ENCODE measurements around the gene PLXNA3.

Gene PLXNA3

GRCh38 chrX:154505734-154506133 is 47.7 kb downstream of the PLXNA3 start:
- no peak overlapping the region for H3K27ac ChIP-seq (ENCODE audit: low read depth, low read length)
- H3K9me3 ChIP-seq (ENCODE audit: control insufficient read depth, insufficient read depth, low read depth, low read length), result peaks cover 33% of the 10 kb centered on the region; the same call in 1 of the 2 replicates
- H3K9ac ChIP-seq (ENCODE audit: low read length), result no peak overlapping the region
- H3K4me1 ChIP-seq (ENCODE audit: control insufficient read depth, insufficient read depth, low read length), result no peaks in the 10 kb centered on the region; the same call in 1 of the 2 replicates
- no peak overlapping the region for H3K4me3 ChIP-seq (ENCODE audit: low read depth, low read length)
- H3K27me3 ChIP-seq (ENCODE audit: control insufficient read depth, insufficient read depth, low read length), result no peaks in the 10 kb centered on the region
- peaks cover 44% of the 10 kb centered on the region for H3K36me3 ChIP-seq (ENCODE audit: control insufficient read depth, insufficient read depth, low read length)

DNA sequence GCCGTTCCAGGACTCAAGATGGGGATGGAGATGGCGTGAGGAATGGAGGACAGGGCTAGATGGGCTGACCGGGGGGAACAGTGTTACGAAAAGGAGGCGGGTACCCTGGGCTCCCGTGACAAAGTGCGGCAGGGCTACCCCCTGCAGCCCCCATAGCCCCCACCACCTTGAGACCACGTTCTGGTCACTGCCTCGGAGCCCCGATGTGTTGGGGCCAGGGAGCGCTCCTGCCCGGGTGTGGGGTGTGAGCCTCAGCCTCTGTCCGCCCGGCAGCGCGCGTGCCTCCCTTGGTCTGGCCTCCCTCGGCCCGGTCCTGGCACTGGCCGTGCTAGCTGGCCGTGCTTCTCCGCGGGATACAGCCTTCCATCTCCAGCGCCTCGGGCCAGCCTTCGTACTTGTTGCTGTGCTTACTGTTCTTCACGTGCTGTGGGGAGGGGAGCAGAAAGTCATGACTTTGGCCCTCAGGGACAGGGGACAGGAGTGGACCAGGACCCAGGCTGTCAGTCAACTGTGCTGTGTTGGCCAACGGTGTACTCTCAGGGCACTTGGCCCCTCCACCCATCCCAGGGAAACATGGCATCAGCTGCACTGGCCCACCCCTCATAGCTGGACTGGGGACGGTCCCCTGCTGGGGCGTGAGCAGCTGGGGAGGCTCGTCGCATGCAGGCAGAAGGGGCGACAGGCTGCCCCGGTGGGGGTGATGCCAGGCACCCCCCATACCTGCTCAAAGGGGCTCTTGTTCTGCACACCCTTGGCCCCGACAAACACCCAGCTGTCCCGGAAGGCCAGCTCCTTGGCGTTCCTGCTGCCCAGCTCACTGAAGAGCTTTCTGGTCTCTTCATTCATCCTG is 48.6 kb downstream of the PLXNA3 start:
- H3K9me3 ChIP-seq (ENCODE audit: control insufficient read depth, insufficient read depth, low read depth, low read length), result peaks cover 32% of the 10 kb centered on the region; the same call in 1 of the 2 replicates
- no peaks in the 10 kb centered on the region for H3K27me3 ChIP-seq (ENCODE audit: control insufficient read depth, insufficient read depth, low read length)
- no peak overlapping the region for H3K4me3 ChIP-seq (ENCODE audit: low read depth, low read length)
- no peaks in the 10 kb centered on the region; the same call in 1 of the 2 replicates for H3K4me1 ChIP-seq (ENCODE audit: control insufficient read depth, insufficient read depth, low read length)
- H3K9ac ChIP-seq (ENCODE audit: low read length), result no peak overlapping the region
- no peak overlapping the region for H3K27ac ChIP-seq (ENCODE audit: low read depth, low read length)
- peaks cover 44% of the 10 kb centered on the region for H3K36me3 ChIP-seq (ENCODE audit: control insufficient read depth, insufficient read depth, low read length)

- Histone ChIP-seq H3K36me3 (ENCODE audit: control insufficient read depth, insufficient read depth, low read length) (peaks cover 44% of the 10 kb centered on the region), H3K27ac (ENCODE audit: low read depth, low read length) (no peak overlapping the region), H3K27me3 (ENCODE audit: control insufficient read depth, insufficient read depth, low read length) (no peaks in the 10 kb centered on the region), H3K4me1 (ENCODE audit: control insufficient read depth, insufficient read depth, low read length) (no peaks in the 10 kb centered on the region; the same call in 1 of the 2 replicates), H3K9ac (ENCODE audit: low read length) (no peak overlapping the region), H3K9me3 (ENCODE audit: control insufficient read depth, insufficient read depth, low read depth, low read length) (peaks cover 28% of the 10 kb centered on the region; the same call in 1 of the 2 replicates), H3K4me3 (ENCODE audit: low read depth, low read length) (no peak overlapping the region)
Measured at GRCh38 chrX:154507673-154508383, 49.7 kb downstream of the PLXNA3 start.

GRCh38 chrX:154508384-154508745 is 50.3 kb downstream of the PLXNA3 start:
- Histone ChIP-seq H3K9ac (ENCODE audit: low read length) (no peak overlapping the region), H3K9me3 (ENCODE audit: control insufficient read depth, insufficient read depth, low read depth, low read length) (peaks cover 26% of the 10 kb centered on the region; the same call in 1 of the 2 replicates), H3K4me1 (ENCODE audit: control insufficient read depth, insufficient read depth, low read length) (no peaks in the 10 kb centered on the region; the same call in 1 of the 2 replicates), H3K27ac (ENCODE audit: low read depth, low read length) (no peak overlapping the region), H3K27me3 (ENCODE audit: control insufficient read depth, insufficient read depth, low read length) (no peaks in the 10 kb centered on the region), H3K36me3 (ENCODE audit: control insufficient read depth, insufficient read depth, low read length) (peaks cover 44% of the 10 kb centered on the region), H3K4me3 (ENCODE audit: low read depth, low read length) (no peak overlapping the region; the same call in 1 of the 2 replicates)

DNA sequence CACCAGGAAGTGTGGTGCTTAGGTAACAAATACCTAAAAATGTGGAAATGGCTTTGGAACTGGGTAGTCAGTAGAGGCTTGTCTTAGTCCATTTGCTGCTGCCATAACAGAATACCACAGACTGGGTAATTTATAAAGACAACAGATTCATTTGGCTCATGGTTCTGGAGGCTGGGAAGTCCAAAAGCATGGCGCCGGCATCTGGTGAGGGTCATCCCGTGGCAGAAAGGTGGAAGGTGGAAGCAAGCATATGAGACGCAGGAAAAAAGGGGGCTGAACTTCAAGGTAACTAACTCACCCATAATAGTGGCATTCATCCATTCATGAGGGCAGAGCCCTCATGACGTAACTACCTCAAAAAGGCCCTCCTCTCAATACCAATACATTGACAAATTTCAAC is 51.4 kb downstream of the PLXNA3 start:
- Histone ChIP-seq H3K4me1 (ENCODE audit: control insufficient read depth, insufficient read depth, low read length) (no peaks in the 10 kb centered on the region; the same call in 1 of the 2 replicates), H3K36me3 (ENCODE audit: control insufficient read depth, insufficient read depth, low read length) (peaks cover 44% of the 10 kb centered on the region), H3K9ac (ENCODE audit: low read length) (no peak overlapping the region), H3K9me3 (ENCODE audit: control insufficient read depth, insufficient read depth, low read depth, low read length) (peaks cover 30% of the 10 kb centered on the region; the same call in 1 of the 2 replicates), H3K27me3 (ENCODE audit: control insufficient read depth, insufficient read depth, low read length) (no peaks in the 10 kb centered on the region), H3K4me3 (ENCODE audit: low read depth, low read length) (no peak overlapping the region), H3K27ac (ENCODE audit: low read depth, low read length) (no peak overlapping the region)

DNA sequence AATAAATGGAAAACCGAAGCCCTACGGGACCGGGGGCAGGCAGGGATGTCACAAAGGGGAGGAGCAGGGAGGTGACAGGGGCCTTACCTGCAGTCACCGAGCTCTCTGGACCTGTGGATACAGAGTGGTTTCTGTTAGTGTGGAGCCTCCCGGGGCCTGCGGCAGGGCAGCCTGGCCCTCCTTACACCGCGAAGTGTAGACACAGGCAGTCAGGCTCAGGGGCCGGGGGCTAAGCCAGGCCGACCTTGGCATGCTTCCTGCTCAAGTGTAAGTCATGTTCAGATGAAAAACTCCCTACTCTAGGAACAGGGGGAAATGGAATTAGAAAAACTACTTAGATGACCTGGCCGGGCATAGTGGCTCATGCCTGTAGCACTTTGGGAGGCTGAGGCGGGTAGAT is 53.7 kb downstream of the PLXNA3 start:
- H3K4me3 ChIP-seq (ENCODE audit: low read depth, low read length), result no peak overlapping the region
- H3K27me3 ChIP-seq (ENCODE audit: control insufficient read depth, insufficient read depth, low read length), result no peaks in the 10 kb centered on the region
- H3K36me3 ChIP-seq (ENCODE audit: control insufficient read depth, insufficient read depth, low read length), result peaks cover 25% of the 10 kb centered on the region
- peaks cover 4% of the 10 kb centered on the region; the same call in 1 of the 2 replicates for H3K4me1 ChIP-seq (ENCODE audit: control insufficient read depth, insufficient read depth, low read length)
- peaks cover 21% of the 10 kb centered on the region; the same call in 1 of the 2 replicates for H3K9me3 ChIP-seq (ENCODE audit: control insufficient read depth, insufficient read depth, low read depth, low read length)
- H3K9ac ChIP-seq (ENCODE audit: low read length), result no peak overlapping the region
- no peak overlapping the region for H3K27ac ChIP-seq (ENCODE audit: low read depth, low read length)

DNA sequence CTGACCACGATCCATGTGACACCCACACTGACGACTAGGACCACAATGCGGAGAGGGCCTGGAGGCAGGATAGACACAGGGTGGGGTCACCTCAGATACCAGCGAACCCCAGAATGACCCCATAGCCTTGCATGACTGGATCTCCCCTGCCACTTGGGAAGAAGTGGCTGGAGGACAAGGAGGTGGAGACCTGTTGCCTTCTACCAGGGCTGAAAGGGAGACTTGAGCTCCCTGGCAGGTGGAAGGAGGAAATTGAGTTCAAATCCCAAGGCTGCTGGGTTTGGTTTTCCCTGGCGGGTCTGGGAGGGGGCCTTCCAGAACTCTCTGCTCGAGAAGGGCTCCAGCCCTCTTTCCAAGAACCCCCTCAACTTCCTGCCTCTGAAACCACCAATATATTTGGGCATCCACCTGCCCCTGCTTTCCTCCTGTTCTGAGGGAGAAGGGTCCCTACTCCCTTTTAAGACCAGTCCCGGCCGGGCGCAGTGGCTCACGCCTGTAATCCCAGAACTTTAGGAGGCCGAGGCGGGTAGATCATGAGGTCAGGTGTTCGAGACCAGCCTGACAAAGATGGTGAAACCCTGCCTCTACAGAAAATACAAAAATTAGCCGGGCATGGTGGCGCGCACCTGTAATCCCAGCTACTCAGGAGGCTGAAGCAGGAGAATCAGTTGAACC is 54.9 kb downstream of the PLXNA3 start:
- Histone ChIP-seq H3K4me3 (ENCODE audit: low read depth, low read length) (no peak overlapping the region), H3K9ac (ENCODE audit: low read length) (no peak overlapping the region), H3K27ac (ENCODE audit: low read depth, low read length) (no peak overlapping the region), H3K4me1 (ENCODE audit: control insufficient read depth, insufficient read depth, low read length) (peaks cover 15% of the 10 kb centered on the region), H3K9me3 (ENCODE audit: control insufficient read depth, insufficient read depth, low read depth, low read length) (peaks cover 15% of the 10 kb centered on the region; the same call in 1 of the 2 replicates), H3K36me3 (ENCODE audit: control insufficient read depth, insufficient read depth, low read length) (peaks cover 17% of the 10 kb centered on the region), H3K27me3 (ENCODE audit: control insufficient read depth, insufficient read depth, low read length) (no peaks in the 10 kb centered on the region)

GRCh38 chrX:154513716-154514115 is 55.6 kb downstream of the PLXNA3 start:
- Histone ChIP-seq H3K36me3 (ENCODE audit: control insufficient read depth, insufficient read depth, low read length) (peaks cover 13% of the 10 kb centered on the region; the same call in 1 of the 2 replicates), H3K27me3 (ENCODE audit: control insufficient read depth, insufficient read depth, low read length) (no peaks in the 10 kb centered on the region), H3K9ac (ENCODE audit: low read length) (no peak overlapping the region), H3K27ac (ENCODE audit: low read depth, low read length) (no peak overlapping the region), H3K4me1 (ENCODE audit: control insufficient read depth, insufficient read depth, low read length) (peaks cover 18% of the 10 kb centered on the region), H3K4me3 (ENCODE audit: low read depth, low read length) (no peak overlapping the region), H3K9me3 (ENCODE audit: control insufficient read depth, insufficient read depth, low read depth, low read length) (peaks cover 10% of the 10 kb centered on the region; the same call in 1 of the 2 replicates)

- H3K4me1 ChIP-seq (ENCODE audit: control insufficient read depth, insufficient read depth, low read length), result peaks cover 18% of the 10 kb centered on the region
- peak overlapping the region; percentile 79 for H3K9ac ChIP-seq (ENCODE audit: low read length)
- peak overlapping the region; percentile 88; the same call in 1 of the 2 replicates for H3K27ac ChIP-seq (ENCODE audit: low read depth, low read length)
Measured at GRCh38 chrX:154515090-154515965, 57.2 kb downstream of the PLXNA3 start.

More at GRCh38 chrX:154515090-154515965, 57.2 kb downstream of the PLXNA3 start:
- Histone ChIP-seq H3K9me3 (ENCODE audit: control insufficient read depth, insufficient read depth, low read depth, low read length) (peaks cover 6% of the 10 kb centered on the region; the same call in 1 of the 2 replicates), H3K36me3 (ENCODE audit: control insufficient read depth, insufficient read depth, low read length) (no peaks in the 10 kb centered on the region; the same call in 1 of the 2 replicates), H3K4me3 (ENCODE audit: low read depth, low read length) (peak overlapping the region; percentile 88), H3K27me3 (ENCODE audit: control insufficient read depth, insufficient read depth, low read length) (no peaks in the 10 kb centered on the region)

Data from HUES6 (cell line).